ENCODE results near the gene PRAC2.

PRAC2 gene

GRCh38 chr17:48749621-48750553 lies 26.9 kb downstream of the PRAC2 start:
- no peak for DNase-seq (ENCODE audit: low read depth, low spot score)
- peaks cover 93% of the 10 kb centered on the region for H3K27me3 ChIP-seq (ENCODE audit: control insufficient read depth, insufficient read depth, low read length)
- no peak overlapping the region for H3K27ac ChIP-seq (ENCODE audit: low read length)
- WGBS (ENCODE audit: insufficient coverage, insufficient read length) = no CpG with 5 or more reads among the region's 32 CpGs
- H3K4me3 ChIP-seq (ENCODE audit: low read length) = no peak overlapping the region
- H3K9me3 ChIP-seq (ENCODE audit: control insufficient read depth, insufficient read depth, low read length) = no peaks in the 10 kb centered on the region
- H3K4me1 ChIP-seq (ENCODE audit: control insufficient read depth, insufficient read depth, low read length) = no peaks in the 10 kb centered on the region
- no peaks in the 10 kb centered on the region for H3K36me3 ChIP-seq (ENCODE audit: control insufficient read depth, insufficient read depth, low read length)

DNA sequence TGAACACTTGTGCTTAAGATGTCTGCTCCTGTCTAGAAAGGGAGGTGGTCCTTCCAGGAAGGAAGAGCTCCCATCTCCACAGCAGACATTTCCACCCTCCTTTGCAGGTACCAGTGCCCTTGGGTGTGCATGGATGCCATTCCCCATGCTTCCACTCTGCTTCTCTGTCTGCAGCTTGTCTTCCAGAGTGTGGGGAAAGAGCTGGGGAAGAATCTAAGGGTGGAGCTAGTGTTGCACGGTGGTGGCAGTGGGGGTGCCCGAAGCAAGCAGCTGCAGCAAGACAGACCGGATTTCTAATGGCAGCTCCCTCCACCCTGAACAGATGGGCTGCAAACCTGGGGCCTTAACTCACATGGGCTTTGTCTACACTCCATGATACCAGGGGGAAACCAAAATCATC lies 28.2 kb downstream of the PRAC2 start:
- no peaks in the 10 kb centered on the region for H3K9me3 ChIP-seq (ENCODE audit: control insufficient read depth, insufficient read depth, low read length)
- H3K36me3 ChIP-seq (ENCODE audit: control insufficient read depth, insufficient read depth, low read length) = no peaks in the 10 kb centered on the region
- WGBS (ENCODE audit: insufficient coverage, insufficient read length) = no CpG with 5 or more reads among the region's 3 CpGs
- H3K27me3 ChIP-seq (ENCODE audit: control insufficient read depth, insufficient read depth, low read length) = peaks cover 93% of the 10 kb centered on the region
- H3K27ac ChIP-seq (ENCODE audit: low read length) = no peak overlapping the region
- DNase-seq (ENCODE audit: low read depth, low spot score) = no peak
- H3K4me1 ChIP-seq (ENCODE audit: control insufficient read depth, insufficient read depth, low read length) = no peaks in the 10 kb centered on the region
- no peak overlapping the region for H3K4me3 ChIP-seq (ENCODE audit: low read length)

GRCh38 chr17:48751733-48752398 lies 28.9 kb downstream of the PRAC2 start:
- no peaks in the 10 kb centered on the region for H3K4me1 ChIP-seq (ENCODE audit: control insufficient read depth, insufficient read depth, low read length)
- DNase-seq (ENCODE audit: low read depth, low spot score) = no peak
- H3K36me3 ChIP-seq (ENCODE audit: control insufficient read depth, insufficient read depth, low read length) = no peaks in the 10 kb centered on the region
- H3K27me3 ChIP-seq (ENCODE audit: control insufficient read depth, insufficient read depth, low read length) = peaks cover 92% of the 10 kb centered on the region
- H3K27ac ChIP-seq (ENCODE audit: low read length) = no peak overlapping the region
- no peaks in the 10 kb centered on the region for H3K9me3 ChIP-seq (ENCODE audit: control insufficient read depth, insufficient read depth, low read length)
- no peak overlapping the region for H3K4me3 ChIP-seq (ENCODE audit: low read length)
- no CpG with 5 or more reads among the region's 13 CpGs for WGBS (ENCODE audit: insufficient coverage, insufficient read length)

- Histone ChIP-seq H3K27me3 (ENCODE audit: control insufficient read depth, insufficient read depth, low read length) (peaks cover 92% of the 10 kb centered on the region), H3K4me3 (ENCODE audit: low read length) (no peak overlapping the region), H3K27ac (ENCODE audit: low read length) (no peak overlapping the region), H3K9me3 (ENCODE audit: control insufficient read depth, insufficient read depth, low read length) (no peaks in the 10 kb centered on the region), H3K36me3 (ENCODE audit: control insufficient read depth, insufficient read depth, low read length) (no peaks in the 10 kb centered on the region), H3K4me1 (ENCODE audit: control insufficient read depth, insufficient read depth, low read length) (no peaks in the 10 kb centered on the region)
- DNase-seq (ENCODE audit: low read depth, low spot score) = no peak
- WGBS (ENCODE audit: insufficient coverage, insufficient read length) = no CpG with 5 or more reads among the region's 43 CpGs
Measured at GRCh38 chr17:48752399-48753288, 29.7 kb downstream of the PRAC2 start.

GRCh38 chr17:48753794-48754499 lies 31.0 kb downstream of the PRAC2 start:
- no peak overlapping the region for H3K4me3 ChIP-seq (ENCODE audit: low read length)
- H3K36me3 ChIP-seq (ENCODE audit: control insufficient read depth, insufficient read depth, low read length) = no peaks in the 10 kb centered on the region
- H3K27ac ChIP-seq (ENCODE audit: low read length) = no peak overlapping the region
- H3K27me3 ChIP-seq (ENCODE audit: control insufficient read depth, insufficient read depth, low read length) = peaks cover 90% of the 10 kb centered on the region
- H3K4me1 ChIP-seq (ENCODE audit: control insufficient read depth, insufficient read depth, low read length) = no peaks in the 10 kb centered on the region
- no peaks in the 10 kb centered on the region for H3K9me3 ChIP-seq (ENCODE audit: control insufficient read depth, insufficient read depth, low read length)
- WGBS (ENCODE audit: insufficient coverage, insufficient read length) = no CpG with 5 or more reads among the region's 22 CpGs
- no peak for DNase-seq (ENCODE audit: low read depth, low spot score)

DNA sequence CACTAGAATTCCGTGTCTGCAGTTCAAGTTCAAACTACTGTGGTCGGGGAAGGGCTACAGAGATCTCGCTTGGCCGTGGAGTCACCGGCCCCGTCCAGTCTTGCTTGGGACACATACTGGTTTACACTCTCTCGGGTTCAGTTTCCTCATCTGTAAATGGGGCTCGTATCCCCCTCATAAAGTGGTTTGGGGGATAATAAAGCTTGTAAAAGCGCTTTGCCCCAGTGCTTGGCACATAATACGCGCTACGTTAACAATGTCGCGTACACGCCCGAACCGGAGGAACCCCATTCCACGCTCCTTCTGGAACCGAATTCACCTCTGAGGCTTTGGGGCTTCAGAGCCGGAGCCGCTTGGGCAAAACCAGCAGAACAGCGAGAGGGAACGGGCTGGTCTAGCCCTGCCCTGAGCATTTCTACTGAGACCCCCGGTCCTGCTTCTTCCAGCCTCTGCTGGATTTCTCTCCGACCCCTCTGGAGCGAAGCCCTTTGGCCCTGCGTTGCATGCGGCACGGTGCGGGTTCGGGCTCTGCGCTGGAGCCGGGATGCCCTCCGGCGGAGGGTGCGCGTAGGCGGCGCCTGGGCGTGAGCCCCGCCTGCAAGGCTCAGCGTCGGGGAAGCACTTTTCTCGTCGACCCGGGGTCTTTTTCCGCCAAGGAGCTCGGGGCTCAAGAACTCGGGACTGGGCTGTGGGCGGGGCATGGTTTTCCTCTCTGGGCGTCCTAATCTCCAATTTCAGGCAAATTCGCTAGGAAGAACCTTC lies 31.7 kb downstream of the PRAC2 start:
- Histone ChIP-seq H3K27ac (ENCODE audit: low read length) (no peak overlapping the region), H3K27me3 (ENCODE audit: control insufficient read depth, insufficient read depth, low read length) (peaks cover 85% of the 10 kb centered on the region), H3K4me1 (ENCODE audit: control insufficient read depth, insufficient read depth, low read length) (no peaks in the 10 kb centered on the region), H3K9me3 (ENCODE audit: control insufficient read depth, insufficient read depth, low read length) (no peaks in the 10 kb centered on the region), H3K4me3 (ENCODE audit: low read length) (no peak overlapping the region), H3K36me3 (ENCODE audit: control insufficient read depth, insufficient read depth, low read length) (no peaks in the 10 kb centered on the region)
- DNase-seq (ENCODE audit: low read depth, low spot score) = no peak
- no CpG with 5 or more reads among the region's 52 CpGs for WGBS (ENCODE audit: insufficient coverage, insufficient read length)

DNA sequence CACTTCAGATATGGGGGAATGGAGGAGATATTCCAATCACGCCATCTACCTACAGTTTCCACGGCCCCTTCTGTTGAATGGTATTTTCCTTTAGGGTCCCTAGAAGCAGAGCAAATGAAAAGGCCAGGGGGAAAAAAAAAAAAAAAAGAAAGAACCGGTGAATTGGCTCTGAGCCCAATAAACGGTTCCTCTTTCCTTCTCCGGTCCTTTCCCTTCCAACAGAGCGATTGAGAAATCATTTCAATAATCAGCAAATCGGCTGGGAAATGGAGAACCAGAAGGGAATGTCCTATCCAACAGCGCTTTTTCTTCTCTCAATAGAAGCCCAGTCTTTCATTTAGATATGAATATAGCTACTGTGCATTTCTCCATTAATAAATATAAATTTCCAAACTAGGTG lies 32.4 kb downstream of the PRAC2 start:
- peaks cover 79% of the 10 kb centered on the region for H3K27me3 ChIP-seq (ENCODE audit: control insufficient read depth, insufficient read depth, low read length)
- WGBS (ENCODE audit: insufficient coverage, insufficient read length) = no CpG with 5 or more reads among the region's 8 CpGs
- no peak for DNase-seq (ENCODE audit: low read depth, low spot score)
- H3K4me3 ChIP-seq (ENCODE audit: low read length) = no peak overlapping the region
- no peaks in the 10 kb centered on the region for H3K9me3 ChIP-seq (ENCODE audit: control insufficient read depth, insufficient read depth, low read length)
- no peak overlapping the region for H3K27ac ChIP-seq (ENCODE audit: low read length)
- H3K4me1 ChIP-seq (ENCODE audit: control insufficient read depth, insufficient read depth, low read length) = no peaks in the 10 kb centered on the region
- no peaks in the 10 kb centered on the region for H3K36me3 ChIP-seq (ENCODE audit: control insufficient read depth, insufficient read depth, low read length)

- H3K4me3 ChIP-seq (ENCODE audit: low read length) = no peak overlapping the region
- peaks cover 65% of the 10 kb centered on the region for H3K27me3 ChIP-seq (ENCODE audit: control insufficient read depth, insufficient read depth, low read length)
- no peaks in the 10 kb centered on the region for H3K9me3 ChIP-seq (ENCODE audit: control insufficient read depth, insufficient read depth, low read length)
- no peak for DNase-seq (ENCODE audit: low read depth, low spot score)
- H3K27ac ChIP-seq (ENCODE audit: low read length) = no peak overlapping the region
- no peaks in the 10 kb centered on the region for H3K36me3 ChIP-seq (ENCODE audit: control insufficient read depth, insufficient read depth, low read length)
- no peaks in the 10 kb centered on the region for H3K4me1 ChIP-seq (ENCODE audit: control insufficient read depth, insufficient read depth, low read length)
- no CpG with 5 or more reads among the region's 3 CpGs for WGBS (ENCODE audit: insufficient coverage, insufficient read length)
Measured at GRCh38 chr17:48756830-48757251, 33.9 kb downstream of the PRAC2 start.

DNA sequence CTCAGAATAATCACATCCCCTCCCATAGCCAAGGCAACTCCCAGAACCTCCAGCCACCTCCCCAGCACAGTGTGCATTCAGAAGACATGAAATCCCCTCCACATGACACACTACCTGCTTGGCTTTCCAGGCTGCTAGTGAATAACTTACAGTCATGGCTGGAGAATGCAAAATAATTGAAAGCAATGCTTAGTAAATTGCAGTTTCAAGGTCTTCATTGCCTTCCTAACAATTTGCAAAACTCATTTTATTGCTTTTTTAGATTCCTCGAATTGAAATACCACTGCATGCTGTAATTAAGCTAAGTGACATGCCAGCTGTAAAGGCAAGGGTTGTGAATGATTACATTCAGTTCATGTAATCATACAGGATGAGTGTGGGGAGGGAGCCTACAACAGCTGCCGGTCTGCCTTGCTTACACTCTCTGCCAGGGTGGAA lies 34.6 kb downstream of the PRAC2 start:
- no peaks in the 10 kb centered on the region for H3K36me3 ChIP-seq (ENCODE audit: control insufficient read depth, insufficient read depth, low read length)
- H3K4me3 ChIP-seq (ENCODE audit: low read length) = no peak overlapping the region
- no peaks in the 10 kb centered on the region for H3K4me1 ChIP-seq (ENCODE audit: control insufficient read depth, insufficient read depth, low read length)
- H3K27ac ChIP-seq (ENCODE audit: low read length) = no peak overlapping the region
- H3K27me3 ChIP-seq (ENCODE audit: control insufficient read depth, insufficient read depth, low read length) = peaks cover 58% of the 10 kb centered on the region
- no CpG with 5 or more reads among the region's 2 CpGs for WGBS (ENCODE audit: insufficient coverage, insufficient read length)
- no peaks in the 10 kb centered on the region for H3K9me3 ChIP-seq (ENCODE audit: control insufficient read depth, insufficient read depth, low read length)
- DNase-seq (ENCODE audit: low read depth, low spot score) = no peak
